Thyroid gland (tissue), 4 donors: ENCODE results near the gene RAB38. TPM values are rescaled to one million over a fixed set of nuclear protein-coding genes. Genes with fewer than 3 reads are reported as not detected.

Source experiments
- DNase-seq, 2 donors: peaks; one replicate each; pipeline ENCODE4 v3.0.0-alpha.2; 2019
- H3K27ac ChIP-seq, 3 donors: fragments of 200-600 bp; sonication (generic); 1 replicate in 2 of 3; 2 replicates in 1 of 3; pipeline ENCODE4 v1.5.1; 2016 to 2019; ENCODE audit warnings: mild to moderate bottlenecking in 1 of 3, moderate library complexity in 1 of 3
- H3K27me3 ChIP-seq: fragments of 200-600 bp; sonication (generic); one replicate; pipeline ENCODE4 v1.5.1; 2019
- H3K36me3 ChIP-seq, 2 donors: fragments of 200-600 bp; sonication (generic); one replicate each; pipeline ENCODE4 v1.5.1; 2016 to 2019
- H3K4me1 ChIP-seq, 2 donors: fragments of 200-600 bp; sonication (generic); one replicate each; pipeline ENCODE4 v1.5.1; 2017 to 2019
- H3K4me3 ChIP-seq, 3 donors: fragments of 200-600 bp; sonication (generic); replicated peaks in 1 of 3; 1 replicate in 2 of 3; 2 replicates in 1 of 3; pipeline ENCODE4 v1.5.1; 2016; ENCODE audit warnings: mild to moderate bottlenecking in 1 of 3
- H3K9me3 ChIP-seq: fragments of 200-600 bp; sonication (generic); one replicate; pipeline ENCODE4 v1.5.1; 2017
- CTCF ChIP-seq, 6 experiments: fragments of 200-600 bp in 3 of 6; fragments of 450-650 bp in 3 of 6; sonication (generic) in 3 of 6; IDR thresholded peaks; one replicate each; pipeline ENCODE4 v1.5.1; 2016 to 2019; ENCODE audit warnings: antibody characterized with exemption in 6 of 6, mild to moderate bottlenecking in 2 of 6, inconsistent platforms in 1 of 6, moderate library complexity in 1 of 6
- POLR2A ChIP-seq, 2 donors: fragments of 450-650 bp; IDR thresholded peaks; one replicate each; pipeline ENCODE4 v1.6.1; 2017; ENCODE audit warnings: antibody characterized with exemption in 2 of 2, mild to moderate bottlenecking in 2 of 2, moderate library complexity in 1 of 2
- whole genome bisulfite sequencing, 2 donors: methylation state at CpG; one replicate each; pipeline ENCODE4 v1.1.5; 2017; 5-methylcytosine and 5-hydroxymethylcytosine counted together
- intact Hi-C: fragments of 100-400 bp; cut with DNase I; formaldehyde crosslinking; loops from one replicate; pipeline ENCODE4 v1.15.1; 2023
- total RNA-seq, 4 donors: library from RNA; depleted of rRNA; stranded (reverse); fragments of >200 nt; gene quantifications; one replicate each; pipeline ENCODE4 v1.2.3, GENCODE V29; 2016

The RAB38 gene
- total RNA-seq, 4 donors from 2014 or later: 5.6 to 12.9 (median 9.0) TPM

GRCh38 chr11:88204353-88204752 is 29.1 kb upstream of the RAB38 start:
- no peak overlapping the region for H3K4me3 ChIP-seq
- no peaks in the 10 kb centered on the region for H3K4me1 ChIP-seq
- H3K9me3 ChIP-seq: no peaks in the 10 kb centered on the region
- intact Hi-C loops: no loop called here
- H3K27me3 ChIP-seq: no peaks in the 10 kb centered on the region
- no peak for DNase-seq
- no peak overlapping the region for H3K27ac ChIP-seq
- H3K36me3 ChIP-seq: no peaks in the 10 kb centered on the region
- 96 to 97% methylated on average over 3 of the region's 3 CpGs for whole genome bisulfite sequencing, 2 donors
- no peak for TF ChIP-seq POLR2A (IDR thresholded peaks at IDR 0.05)
- TF ChIP-seq CTCF (IDR thresholded peaks at IDR 0.05): no peak

GRCh38 chr11:88203604-88204003 is 28.4 kb upstream of the RAB38 start:
- TF ChIP-seq POLR2A (IDR thresholded peaks at IDR 0.05) (no peak), CTCF (IDR thresholded peaks at IDR 0.05) (no peak)
- intact Hi-C loops: no loop called here
- DNase-seq: no peak
- no peak overlapping the region for H3K27ac ChIP-seq
- no peak overlapping the region for H3K4me3 ChIP-seq
- no peaks in the 10 kb centered on the region for H3K36me3 ChIP-seq
- H3K4me1 ChIP-seq: no peaks in the 10 kb centered on the region
- no peaks in the 10 kb centered on the region for H3K9me3 ChIP-seq
- 97% methylated on average over 2 of the region's 2 CpGs for WGBS, 2 donors
- no peaks in the 10 kb centered on the region for H3K27me3 ChIP-seq

- DNase-seq: no peak
- WGBS, 2 donors: 35 to 60% methylated on average over 1 of the region's 1 CpG
- no peak for TF ChIP-seq CTCF (IDR thresholded peaks at IDR 0.05)
- TF ChIP-seq POLR2A (IDR thresholded peaks at IDR 0.05): no peak
- Histone ChIP-seq H3K27me3 (no peaks in the 10 kb centered on the region), H3K4me3 (no peak overlapping the region), H3K27ac (no peak overlapping the region), H3K4me1 (no peaks in the 10 kb centered on the region), H3K36me3 (no peaks in the 10 kb centered on the region), H3K9me3 (no peaks in the 10 kb centered on the region)
- intact Hi-C loops: no loop called here
Measured at GRCh38 chr11:88202498-88202897, 27.3 kb upstream of the RAB38 start.

GRCh38 chr11:88196393-88196792 is 21.1 kb upstream of the RAB38 start:
- DNase-seq: no peak
- TF ChIP-seq CTCF (IDR thresholded peaks at IDR 0.05) (no peak), POLR2A (IDR thresholded peaks at IDR 0.05) (no peak)

GRCh38 chr11:88195908-88196307 is 20.7 kb upstream of the RAB38 start:
- no peaks in the 10 kb centered on the region for H3K4me1 ChIP-seq
- intact Hi-C loops: no loop called here
- no peak overlapping the region for H3K4me3 ChIP-seq
- no peaks in the 10 kb centered on the region for H3K27me3 ChIP-seq
- H3K9me3 ChIP-seq: no peaks in the 10 kb centered on the region
- no peak overlapping the region for H3K27ac ChIP-seq
- no peaks in the 10 kb centered on the region for H3K36me3 ChIP-seq
- no peak for TF ChIP-seq CTCF (IDR thresholded peaks at IDR 0.05)
- DNase-seq: no peak

More at GRCh38 chr11:88196393-88196792, 21.1 kb upstream of the RAB38 start:
- intact Hi-C loops: no loop called here
- H3K27me3 ChIP-seq: no peaks in the 10 kb centered on the region
- H3K27ac ChIP-seq: no peak overlapping the region
- no peak overlapping the region for H3K4me3 ChIP-seq
- no peaks in the 10 kb centered on the region for H3K36me3 ChIP-seq
- H3K4me1 ChIP-seq: no peaks in the 10 kb centered on the region
- no peaks in the 10 kb centered on the region for H3K9me3 ChIP-seq
